ENCODE data around the gene CAD. TPM values are rescaled to one million over a fixed set of nuclear protein-coding genes. Genes with fewer than 3 reads are reported as not detected.
"Not testable (repeated sequence)": the region's sequence is repeated elsewhere in the genome, so short reads cannot be mapped to it uniquely, and the experiment has no call there.

The CAD gene
- total RNA-seq, 1 donor from 2014 or later: 22.8 TPM

- DNase-seq (ENCODE audit: low read depth): not testable (repeated sequence)
These were observed 19.1 kb upstream of the CAD start for GRCh38 chr2:27198068-27198467.

GRCh38 chr2:27198627-27199026 is 18.5 kb upstream of the CAD start:
- DNase-seq (ENCODE audit: low read depth): no peak

- DNase-seq (ENCODE audit: low read depth): no peak
These were observed 17.9 kb upstream of the CAD start for GRCh38 chr2:27199241-27199640.

GRCh38 chr2:27201675-27202074 is 15.5 kb upstream of the CAD start:
- DNase-seq (ENCODE audit: low read depth): no peak

- no peak for DNase-seq (ENCODE audit: low read depth)
These were observed 14.3 kb upstream of the CAD start for GRCh38 chr2:27202854-27203253.

- DNase-seq (ENCODE audit: low read depth): no peak
These were observed 13.4 kb upstream of the CAD start for GRCh38 chr2:27203741-27204140.

- no peak for DNase-seq (ENCODE audit: low read depth)
These were observed 12.6 kb upstream of the CAD start for GRCh38 chr2:27204566-27204965.

GRCh38 chr2:27205206-27205605 is 12.0 kb upstream of the CAD start:
- DNase-seq (ENCODE audit: low read depth): no peak

- DNase-seq (ENCODE audit: low read depth): no peak
These were observed 10.8 kb upstream of the CAD start for GRCh38 chr2:27206346-27206745.

GRCh38 chr2:27208486-27209050 is 8.6 kb upstream of the CAD start:
- no peak for DNase-seq (ENCODE audit: low read depth)

GRCh38 chr2:27209621-27210401 is 7.4 kb upstream of the CAD start:
- DNase-seq (ENCODE audit: low read depth): no peak

- no peak for DNase-seq (ENCODE audit: low read depth)
These were observed 5.8 kb upstream of the CAD start for GRCh38 chr2:27211241-27211942.

GRCh38 chr2:27211943-27212625 is 5.1 kb upstream of the CAD start, which contains the start of the genes ATRAID and SLC5A6:
TSS of gene ATRAID (plus strand) at chr2:27212041. CDS start at chr2:27212369, 328 bp downstream.
TSS of gene SLC5A6 (minus strand) at chr2:27212268. CDS start at chr2:27207650, 4,618 bp downstream.
- DNase-seq (ENCODE audit: low read depth): peak; percentile 90

- peak; percentile 11 for DNase-seq (ENCODE audit: low read depth)
These were observed 4.3 kb upstream of the CAD start for GRCh38 chr2:27212626-27213471.

GRCh38 chr2:27214941-27215340 is 2.2 kb upstream of the CAD start:
- DNase-seq (ENCODE audit: low read depth): no peak

GRCh38 chr2:27216416-27217137 is 592 bp upstream of the CAD start:
- DNase-seq (ENCODE audit: low read depth): no peak

- DNase-seq (ENCODE audit: low read depth): no peak
These were observed 1.4 kb downstream of the CAD start for GRCh38 chr2:27218614-27219013.

- no peak for DNase-seq (ENCODE audit: low read depth)
These were observed 1.9 kb downstream of the CAD start for GRCh38 chr2:27219091-27219490.

- no peak for DNase-seq (ENCODE audit: low read depth)
These were observed 2.9 kb downstream of the CAD start for GRCh38 chr2:27220091-27220490.

- DNase-seq (ENCODE audit: low read depth): no peak
These were observed 4.0 kb downstream of the CAD start for GRCh38 chr2:27221166-27221565.

All from myocyte (in vitro differentiated cells).